OCI-LY7 (cell line): Measurements from ENCODE around the gene GRPEL2.

ENCODE experiments used
- CTCF ChIP-seq: fragments of 200-600 bp; sonication (generic); conservative IDR thresholded peaks from 2 replicates; pipeline ENCODE4 v1.5.1; 2014; ENCODE audit warnings: mild to moderate bottlenecking, antibody characterized with exemption, low read length, moderate library complexity, mixed read lengths
- EZH2phosphoT487 ChIP-seq: fragments of 200-600 bp; sonication (generic); IDR thresholded peaks from 2 replicates; pipeline ENCODE4 v1.6.1; 2018; ENCODE audit warnings: low read depth, borderline replicate concordance, mild to moderate bottlenecking, mixed run types, antibody characterized with exemption, low read length, moderate library complexity, mixed read lengths

- TF ChIP-seq CTCF (no peak), EZH2phosphoT487 (no peak)
These were observed 8.6 kb downstream of the GRPEL2 start for GRCh38 chr5:149353911-149354310.
